Adrenal gland (tissue), 12 donors: ENCODE measurements around the gene AKAP5. TPM values are rescaled to one million over a fixed set of nuclear protein-coding genes. Genes with fewer than 3 reads are reported as not detected.

ENCODE experiments used
- DNase-seq, 7 donors: peaks; one replicate each; pipeline ENCODE4 v3.0.0-alpha.2; 2019 to 2020
- H3K27ac ChIP-seq, 5 donors: fragments of 200-600 bp; sonication (generic) in 4 of 5; 1 replicate in 3 of 5; 2 replicates in 2 of 5; pipeline versions ENCODE4 v1.5.1 to v1.8.0; 2016 to 2020; ENCODE audit warnings: mild to moderate bottlenecking in 1 of 5
- H3K27me3 ChIP-seq: fragments of 200-600 bp; 2 replicates; pipeline ENCODE4 v1.8.0; 2021
- H3K36me3 ChIP-seq, 2 donors: fragments of 200-600 bp; replicated peaks in 1 of 2; 1 replicate in 1 of 2; 2 replicates in 1 of 2; pipeline versions ENCODE4 v1.5.1 to v1.8.0; 2018 to 2022
- H3K4me1 ChIP-seq, 2 donors: fragments of 200-600 bp; replicated peaks in 1 of 2; 1 replicate in 1 of 2; 2 replicates in 1 of 2; pipeline versions ENCODE4 v1.5.1 to v1.8.0; 2018 to 2021
- H3K4me3 ChIP-seq, 4 donors: fragments of 200-600 bp; sonication (generic) in 3 of 4; one replicate each; pipeline ENCODE4 v1.5.1; 2016 to 2018
- H3K9me3 ChIP-seq, 3 donors: fragments of 200-600 bp; sonication (generic) in 1 of 3; replicated peaks in 1 of 3; 1 replicate in 2 of 3; 2 replicates in 1 of 3; pipeline versions ENCODE4 v1.5.1 to v1.8.0; 2016 to 2021
- POLR2A ChIP-seq, 2 donors: fragments of 450-650 bp; IDR thresholded peaks; one replicate each; pipeline ENCODE4 v1.6.1; 2017; ENCODE audit warnings: antibody characterized with exemption in 2 of 2, mild to moderate bottlenecking in 2 of 2, moderate library complexity in 1 of 2
- WGBS, 4 donors: extraction: QIAGEN DNeasy Blood & Tissue Kit in 2 of 4; methylation state at CpG; one replicate each; pipeline versions ENCODE4 v1.1.5 to v1.1.7; 2013 to 2017; 5-methylcytosine and 5-hydroxymethylcytosine counted together
- intact Hi-C, 2 donors: fragments of 100-400 bp; cut with DNase I; formaldehyde crosslinking; loops; one replicate each; pipeline versions ENCODE4 v1.14.1 to v1.15.0; 2022 to 2023
- polyA plus RNA-seq, 3 donors: library from polyadenylated mRNA; stranded (reverse); fragments of 200-250 nt in 2 of 3; fragments of 350-450 nt in 1 of 3; fragmentation: Illumina TruSeq in 1 of 3; extraction: RNeasy Lipid Tissue Mini Kit (QIAGEN cat#74804) in 1 of 3; gene quantifications; one replicate each; pipeline ENCODE4 v1.2.3, GENCODE V29; 2013 to 2014
- total RNA-seq, 9 donors: library from RNA; depleted of rRNA in 4 of 9; stranded (reverse); fragments of >200 nt in 4 of 9; fragments of 120-200 nt in 1 of 9; fragmentation: NEBNext Ultra II Directional in 1 of 9; extraction: Animal tissue kit (Norgen Biotek cat#: 25700) in 1 of 9; gene quantifications; one replicate each; pipeline versions ENCODE4 v1.1.0 to v1.2.4, GENCODE V29; 2013 to 2023
- TF ChIP-seq, protein P1 (sequence below), 6 experiments: fragments of 450-650 bp in 4 of 6; fragments of 200-600 bp in 2 of 6; sonication (generic) in 1 of 6; IDR thresholded peaks; 1 replicate in 5 of 6; 2 replicates in 1 of 6; pipeline versions ENCODE4 v1.5.1 to v1.8.0; 2016 to 2021; ENCODE audit warnings: antibody characterized with exemption in 6 of 6, mild to moderate bottlenecking in 2 of 6, moderate library complexity in 1 of 6
- donor health status: healthy with polysubstance abuse.
- donor health status: Bipolar disorder and iron deficiency.
- donor health status: DM: yes; HTN: yes; CAD: no.
- donor health status: DM: no; HTN: no; CAD: no.
- donor health status: DM: no; HTN: no; CAD: no.
- donor health status: DM: yes; HTN: yes; CAD: no.

AKAP5 gene
- total and polyA plus RNA-seq, 12 donors = 0.06 to 0.78 (median 0.26) TPM

DNA sequence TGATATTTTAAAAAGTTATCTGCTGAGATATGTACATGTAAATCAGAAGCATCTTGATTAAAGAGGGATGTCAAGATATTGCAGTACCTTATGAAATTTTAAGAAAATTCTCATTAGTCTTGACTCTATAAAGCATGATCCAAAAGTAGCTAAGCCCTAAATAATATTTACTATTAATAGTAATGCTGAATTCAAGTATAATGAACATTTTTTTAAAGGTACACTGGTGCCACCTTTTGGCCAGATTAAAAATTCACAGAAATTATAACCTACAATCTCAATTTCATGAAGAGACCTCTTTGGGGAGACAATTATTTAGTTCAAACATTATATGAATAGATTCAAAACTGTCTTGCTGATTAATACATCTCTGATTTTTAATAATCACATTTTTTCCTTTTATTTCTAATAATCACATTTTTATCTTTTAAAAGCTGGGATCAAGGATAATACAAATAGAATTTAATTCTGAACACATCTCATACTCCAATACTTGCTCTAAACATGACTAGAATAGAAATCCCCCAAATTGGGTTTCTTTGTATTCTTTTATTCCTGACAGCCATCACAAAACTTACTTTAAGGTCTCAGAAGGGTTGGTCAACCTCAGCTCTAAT is 13.4 kb downstream of the AKAP5 start:
- TF ChIP-seq POLR2A (IDR thresholded peaks at IDR 0.05) = no peak
- TF ChIP-seq, protein P1, sequence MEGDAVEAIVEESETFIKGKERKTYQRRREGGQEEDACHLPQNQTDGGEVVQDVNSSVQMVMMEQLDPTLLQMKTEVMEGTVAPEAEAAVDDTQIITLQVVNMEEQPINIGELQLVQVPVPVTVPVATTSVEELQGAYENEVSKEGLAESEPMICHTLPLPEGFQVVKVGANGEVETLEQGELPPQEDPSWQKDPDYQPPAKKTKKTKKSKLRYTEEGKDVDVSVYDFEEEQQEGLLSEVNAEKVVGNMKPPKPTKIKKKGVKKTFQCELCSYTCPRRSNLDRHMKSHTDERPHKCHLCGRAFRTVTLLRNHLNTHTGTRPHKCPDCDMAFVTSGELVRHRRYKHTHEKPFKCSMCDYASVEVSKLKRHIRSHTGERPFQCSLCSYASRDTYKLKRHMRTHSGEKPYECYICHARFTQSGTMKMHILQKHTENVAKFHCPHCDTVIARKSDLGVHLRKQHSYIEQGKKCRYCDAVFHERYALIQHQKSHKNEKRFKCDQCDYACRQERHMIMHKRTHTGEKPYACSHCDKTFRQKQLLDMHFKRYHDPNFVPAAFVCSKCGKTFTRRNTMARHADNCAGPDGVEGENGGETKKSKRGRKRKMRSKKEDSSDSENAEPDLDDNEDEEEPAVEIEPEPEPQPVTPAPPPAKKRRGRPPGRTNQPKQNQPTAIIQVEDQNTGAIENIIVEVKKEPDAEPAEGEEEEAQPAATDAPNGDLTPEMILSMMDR (IDR thresholded peaks at IDR 0.05) = peak in 5 of 6 experiments; percentile 23 to 61 (median 58)
- Histone ChIP-seq H3K36me3 (no peaks in the 10 kb centered on the region), H3K27ac (no peak overlapping the region), H3K9me3 (no peaks in the 10 kb centered on the region), H3K27me3 (no peaks in the 10 kb centered on the region), H3K4me3 (no peak overlapping the region), H3K4me1 (no peaks in the 10 kb centered on the region)
- intact Hi-C loops = loop anchor here in 1 of 2 donors (10.0 kb wide), 1 partner anchor 54 kb away; no protein-coding TSS in a partner anchor
- no peak for DNase-seq

GRCh38 chr14:64488590-64489099 is 23.3 kb downstream of the AKAP5 start:
- 79 to 96% (median 87%) methylated on average over 5 of the region's 5 CpGs for WGBS, 4 donors
- no peak overlapping the region for H3K27ac ChIP-seq
- H3K36me3 ChIP-seq = peaks cover 0 to 37% of the 10 kb centered on the region in 2 donors
- H3K27me3 ChIP-seq = no peaks in the 10 kb centered on the region
- peaks cover 0 to 3% of the 10 kb centered on the region in 2 donors for H3K4me1 ChIP-seq
- no peak for TF ChIP-seq POLR2A (IDR thresholded peaks at IDR 0.05)
- TF ChIP-seq, protein P1 (IDR thresholded peaks at IDR 0.05) = no peak
- intact Hi-C loops = loop anchor here in 1 of 2 donors (10.0 kb wide), 1 partner anchor 144 kb away; no protein-coding TSS in a partner anchor
- no peak overlapping the region for H3K4me3 ChIP-seq
- DNase-seq = no peak
- H3K9me3 ChIP-seq = no peaks in the 10 kb centered on the region

DNA sequence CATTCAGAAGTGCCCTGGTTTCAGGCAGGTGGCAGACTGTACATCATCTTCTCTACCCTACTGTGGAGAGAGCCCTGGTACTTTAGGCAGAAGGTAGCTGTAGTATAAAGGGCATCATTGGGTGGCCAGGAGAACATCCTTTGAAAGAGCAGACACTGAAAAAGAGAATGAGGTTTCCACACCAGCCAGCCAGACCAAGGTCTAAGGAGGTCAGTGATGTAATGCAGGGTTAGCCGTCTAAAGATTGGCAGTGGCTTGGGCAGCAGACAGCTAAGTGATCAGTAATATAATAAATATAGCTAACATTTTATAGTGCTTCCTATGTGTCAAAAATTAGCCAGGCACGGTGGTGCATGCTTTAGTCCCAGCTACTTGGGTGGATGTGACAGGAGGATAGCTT is 26.3 kb downstream of the AKAP5 start:
- Histone ChIP-seq H3K4me3 (no peak overlapping the region), H3K27ac (no peak overlapping the region), H3K27me3 (no peaks in the 10 kb centered on the region), H3K9me3 (no peaks in the 10 kb centered on the region), H3K36me3 (peaks cover 0 to 32% of the 10 kb centered on the region in 2 donors), H3K4me1 (peaks cover 0 to 8% of the 10 kb centered on the region in 2 donors)
- DNase-seq = peak in 1 of 7 donors; percentile 27
- 62 to 73% (median 67%) methylated on average over 2 of the region's 2 CpGs for WGBS, 4 donors
- intact Hi-C loops = no loop called here
- TF ChIP-seq POLR2A (IDR thresholded peaks at IDR 0.05) = no peak
- TF ChIP-seq, protein P1 (IDR thresholded peaks at IDR 0.05) = no peak

GRCh38 chr14:64493455-64493854 is 28.2 kb downstream of the AKAP5 start:
- Histone ChIP-seq H3K27me3 (no peaks in the 10 kb centered on the region), H3K4me3 (no peak overlapping the region), H3K36me3 (peaks cover 0 to 14% of the 10 kb centered on the region in 2 donors), H3K9me3 (no peaks in the 10 kb centered on the region), H3K4me1 (peaks cover 0 to 9% of the 10 kb centered on the region in 2 donors), H3K27ac (peak overlapping the region in 1 of 5 donors; percentile 6)
- DNase-seq = no peak
- TF ChIP-seq, protein P1 (IDR thresholded peaks at IDR 0.05) = no peak
- no peak for TF ChIP-seq POLR2A (IDR thresholded peaks at IDR 0.05)
- intact Hi-C loops = no loop called here
- 89 to 98% (median 93%) methylated on average over 3 of the region's 3 CpGs for WGBS, 4 donors
